B cell (primary cell): Measurements from ENCODE around the gene ITFG2. TPM values are rescaled to one million over a fixed set of nuclear protein-coding genes. Genes with fewer than 3 reads are reported as not detected.

Experiments
- ATAC-seq: fragments of 200-7000 bp; cut with Tn5 transposase; one replicate; pipeline ENCODE4 v1.10.0; 2021; ENCODE audit warnings: low read depth, mild to moderate bottlenecking, moderate number of reproducible peaks, moderate library complexity
- CTCF ChIA-PET: fragments of 350-600 bp; sonication (Branson Sonifier 250); formaldehyde crosslinking; loops from one replicate; lab custom pipeline; 2021; ENCODE audit warnings: antibody characterized with exemption, inconsistent platforms; lab: Charles Lee
- POLR2A ChIA-PET: fragments of 350-600 bp; sonication (Branson Sonifier 250); formaldehyde crosslinking; loops from one replicate; lab custom pipeline; 2021; ENCODE audit warnings: antibody characterized with exemption; lab: Charles Lee
- DNase-seq: peaks from one replicate; pipeline ENCODE4 v3.0.0; 2013
- H2AFZ ChIP-seq: 2 replicates; pipeline ENCODE4 v1.6.1; 2012; ENCODE audit warnings: mild to moderate bottlenecking, low read depth, low read length; ENCODE audit not compliant: insufficient read depth, poor library complexity, severe bottlenecking
- H3K27ac ChIP-seq, 2 donors: 1 replicate in 1 of 2; 2 replicates in 1 of 2; pipeline ENCODE4 v1.5.1; 2012 to 2013; ENCODE audit warnings: low read length in 2 of 2, mild to moderate bottlenecking in 2 of 2, moderate library complexity in 1 of 2
- H3K27me3 ChIP-seq, 4 experiments: fragments of 200-600 bp in 1 of 4; sonication (generic) in 1 of 4; replicated peaks in 1 of 4; 1 replicate in 2 of 4; 2 replicates in 2 of 4; pipeline versions ENCODE4 v1.6.1 to v1.7.0; 2013 to 2016; ENCODE audit warnings: low read length in 3 of 4, mild to moderate bottlenecking in 2 of 4, mixed read lengths in 1 of 4, moderate library complexity in 1 of 4; ENCODE audit not compliant: insufficient read depth in 4 of 4, control insufficient read depth in 3 of 4; ENCODE audit errors: control extremely low read depth in 1 of 4
- H3K36me3 ChIP-seq, 2 experiments: replicated peaks in 1 of 2; 1 replicate in 1 of 2; 2 replicates in 1 of 2; pipeline versions ENCODE4 v1.6.1 to v1.7.1; 2013; ENCODE audit warnings: low read length in 1 of 2; ENCODE audit not compliant: insufficient read depth in 2 of 2, control insufficient read depth in 1 of 2; ENCODE audit errors: control extremely low read depth in 1 of 2, extremely low read depth in 1 of 2
- H3K4me1 ChIP-seq, 2 donors: fragments of 200-600 bp in 1 of 2; sonication (generic) in 1 of 2; 1 replicate in 1 of 2; 2 replicates in 1 of 2; pipeline versions ENCODE4 v1.5.1 to v1.6.1; 2013 to 2017; ENCODE audit warnings: low read length in 2 of 2; ENCODE audit not compliant: control insufficient read depth in 2 of 2, insufficient read depth in 2 of 2
- H3K4me2 ChIP-seq: replicated peaks from 2 replicates; pipeline ENCODE3; 2012; ENCODE audit warnings: mild to moderate bottlenecking, low read depth, low read length; ENCODE audit not compliant: poor library complexity, severe bottlenecking
- H3K4me3 ChIP-seq, 5 experiments: fragments of 200-600 bp in 1 of 5; sonication (generic) in 1 of 5; 1 replicate in 3 of 5; 2 replicates in 2 of 5; pipeline versions ENCODE4 v1.5.1 to v1.7.0; 2011 to 2016; ENCODE audit warnings: low read length in 4 of 5, mild to moderate bottlenecking in 4 of 5, low read depth in 2 of 5, control low read depth in 1 of 5, moderate library complexity in 1 of 5; ENCODE audit not compliant: insufficient read depth in 1 of 5; ENCODE audit errors: control extremely low read depth in 1 of 5, extremely low read depth in 1 of 5
- H3K79me2 ChIP-seq: fragments of 200-600 bp; sonication (generic); one replicate; pipeline ENCODE4 v1.6.0; 2016; ENCODE audit warnings: low read length; ENCODE audit not compliant: control insufficient read depth, insufficient read depth
- H3K9ac ChIP-seq: fragments of 200-600 bp; sonication (generic); 2 replicates; pipeline ENCODE4 v1.6.1; 2017; ENCODE audit warnings: mild to moderate bottlenecking, low read length, moderate library complexity
- H3K9me3 ChIP-seq, 3 donors: one replicate each; pipeline versions ENCODE4 v1.6.1 to v1.7.1; 2013; ENCODE audit warnings: low read length in 2 of 3; ENCODE audit not compliant: control insufficient read depth in 2 of 3, insufficient read depth in 1 of 3; ENCODE audit errors: control extremely low read depth in 1 of 3
- H4K20me1 ChIP-seq: 2 replicates; pipeline ENCODE4 v1.6.0; 2012; ENCODE audit warnings: mild to moderate bottlenecking, low read length; ENCODE audit not compliant: insufficient read depth, control insufficient read depth, poor library complexity, severe bottlenecking
- H3K27ac Mint-ChIP-seq: one replicate; pipeline ENCODE4 v1.8.0; 2021; ENCODE audit warnings: mixed read lengths
- H3K27me3 Mint-ChIP-seq: one replicate; pipeline ENCODE4 v1.8.0; 2021; ENCODE audit warnings: mixed read lengths
- H3K4me1 Mint-ChIP-seq: one replicate; pipeline ENCODE4 v1.8.0; 2021; ENCODE audit warnings: mixed read lengths
- H3K4me3 Mint-ChIP-seq: one replicate; pipeline ENCODE4 v1.8.0; 2021; ENCODE audit warnings: mixed read lengths
- H3K9me3 Mint-ChIP-seq: one replicate; pipeline ENCODE4 v1.8.0; 2022; ENCODE audit warnings: mixed read lengths; ENCODE audit not compliant: insufficient read depth
- EZH2 ChIP-seq: IDR thresholded peaks from 2 replicates; pipeline ENCODE4 v1.6.1; 2012; ENCODE audit warnings: borderline replicate concordance, low read depth, mild to moderate bottlenecking, moderate library complexity, low read length; ENCODE audit not compliant: insufficient read depth, poor library complexity, severe bottlenecking
- WGBS: methylation state at CpG from one replicate; pipeline ENCODE4 v1.1.5; 2013; ENCODE audit warnings: missing lambda C conversion rate; ENCODE audit not compliant: insufficient coverage; 5-methylcytosine and 5-hydroxymethylcytosine counted together
- intact Hi-C: fragments of 100-400 bp; cut with micrococcal nuclease; formaldehyde crosslinking; loops from one replicate; pipeline ENCODE4 v1.10.0; 2022
- polyA plus RNA-seq: library from polyadenylated mRNA; depleted of rRNA; stranded (reverse); fragments of >200 nt; gene quantifications from 2 replicates; pipeline ENCODE4 v1.2.3, GENCODE V29; 2012
- total RNA-seq, 2 donors: library from RNA; stranded (reverse); fragments of 120-200 nt in 1 of 2; gene quantifications; 1 replicate in 1 of 2; 2 replicates in 1 of 2; pipeline versions ENCODE4 v1.2.3 to v1.2.4, GENCODE V29; 2013 to 2022
- TF ChIP-seq, protein P1 (sequence below): fragments of 200-600 bp; IDR thresholded peaks from one replicate; pipeline ENCODE4 v1.8.0; 2022; ENCODE audit warnings: antibody characterized with exemption, mild to moderate bottlenecking

The ITFG2 gene
- total and polyA plus RNA-seq, 2 donors (not counting 1 experiment from before 2014, with no cell fraction given) = 88.2 to 137 TPM

DNA sequence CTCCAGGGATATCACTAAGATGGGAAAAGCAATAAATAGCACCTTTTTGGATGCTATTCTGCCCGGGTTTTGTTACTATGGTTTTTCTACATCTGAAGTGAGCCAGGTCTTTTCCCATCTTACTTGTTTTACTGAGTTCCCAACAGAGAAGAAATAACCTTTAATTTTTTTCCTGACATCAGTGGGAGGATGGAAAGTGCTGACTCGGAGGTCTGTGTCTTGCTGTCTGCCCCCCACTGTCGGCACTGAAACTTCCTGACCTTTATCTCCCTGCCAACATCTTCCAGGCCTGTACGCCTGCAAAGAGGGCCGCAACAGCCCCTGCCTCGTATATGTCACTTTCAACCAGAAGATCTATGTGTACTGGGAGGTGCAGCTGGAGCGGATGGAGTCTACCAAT is 11.0 kb downstream of the ITFG2 start:
- WGBS = 100% methylated on average over 1 of the region's 7 CpGs
- TF ChIP-seq EZH2 = no peak
- TF ChIP-seq, protein P1, sequence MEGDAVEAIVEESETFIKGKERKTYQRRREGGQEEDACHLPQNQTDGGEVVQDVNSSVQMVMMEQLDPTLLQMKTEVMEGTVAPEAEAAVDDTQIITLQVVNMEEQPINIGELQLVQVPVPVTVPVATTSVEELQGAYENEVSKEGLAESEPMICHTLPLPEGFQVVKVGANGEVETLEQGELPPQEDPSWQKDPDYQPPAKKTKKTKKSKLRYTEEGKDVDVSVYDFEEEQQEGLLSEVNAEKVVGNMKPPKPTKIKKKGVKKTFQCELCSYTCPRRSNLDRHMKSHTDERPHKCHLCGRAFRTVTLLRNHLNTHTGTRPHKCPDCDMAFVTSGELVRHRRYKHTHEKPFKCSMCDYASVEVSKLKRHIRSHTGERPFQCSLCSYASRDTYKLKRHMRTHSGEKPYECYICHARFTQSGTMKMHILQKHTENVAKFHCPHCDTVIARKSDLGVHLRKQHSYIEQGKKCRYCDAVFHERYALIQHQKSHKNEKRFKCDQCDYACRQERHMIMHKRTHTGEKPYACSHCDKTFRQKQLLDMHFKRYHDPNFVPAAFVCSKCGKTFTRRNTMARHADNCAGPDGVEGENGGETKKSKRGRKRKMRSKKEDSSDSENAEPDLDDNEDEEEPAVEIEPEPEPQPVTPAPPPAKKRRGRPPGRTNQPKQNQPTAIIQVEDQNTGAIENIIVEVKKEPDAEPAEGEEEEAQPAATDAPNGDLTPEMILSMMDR = no peak
- Histone ChIP-seq H3K9me3 (no peaks in the 10 kb centered on the region), H3K36me3 (peaks cover 0 to 91% of the 10 kb centered on the region in 2 experiments), H3K27me3 (no peaks in the 10 kb centered on the region), H3K4me1 (no peaks in the 10 kb centered on the region), H3K4me3 (no peak overlapping the region), H3K9ac (no peak overlapping the region), H3K4me2 (no peak overlapping the region), H2AFZ (no peak overlapping the region), H3K27ac (no peak overlapping the region), H3K79me2 (peaks cover 17% of the 10 kb centered on the region), H4K20me1 (no peaks in the 10 kb centered on the region)
- CTCF ChIA-PET = no interaction called here
- DNase-seq = no peak
- Mint-ChIP-seq H3K9me3 (no peaks in the 10 kb centered on the region), H3K4me1 (no peaks in the 10 kb centered on the region), H3K4me3 (no peak overlapping the region), H3K27me3 (no peaks in the 10 kb centered on the region), H3K27ac (no peak overlapping the region)
- ATAC-seq = no peak
- POLR2A ChIA-PET = no interaction called here
- intact Hi-C loops = no loop called here

DNA sequence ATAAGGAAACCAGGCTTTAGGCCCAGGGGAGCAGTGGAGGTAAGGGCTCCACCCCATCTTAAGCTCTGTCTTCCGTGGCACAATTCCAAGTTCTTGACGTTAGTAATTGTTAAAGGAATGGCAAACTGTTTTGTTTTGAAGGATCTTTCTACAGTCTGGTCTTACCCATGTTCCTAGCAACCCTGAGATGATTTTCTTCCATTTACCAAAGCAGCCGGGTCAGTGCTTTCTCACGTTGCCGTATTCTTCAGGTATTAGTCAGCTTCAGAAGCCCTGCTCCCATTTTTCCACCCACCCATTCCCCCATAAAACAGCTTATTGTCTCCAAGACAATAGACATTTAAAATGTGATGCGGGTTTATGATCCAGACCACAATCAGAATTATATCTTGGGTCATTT is 12.1 kb downstream of the ITFG2 start:
- no peak for DNase-seq
- no peaks in the 10 kb centered on the region for H3K27me3 Mint-ChIP-seq
- H3K27ac Mint-ChIP-seq = no peak overlapping the region
- H3K27ac ChIP-seq = no peak overlapping the region
- H3K9me3 Mint-ChIP-seq = no peaks in the 10 kb centered on the region
- no peak for ATAC-seq
- CTCF ChIA-PET = no interaction called here
- H3K4me3 ChIP-seq = no peak overlapping the region
- no peak overlapping the region for H3K4me2 ChIP-seq
- no peaks in the 10 kb centered on the region for H3K9me3 ChIP-seq
- no peaks in the 10 kb centered on the region for H3K4me1 ChIP-seq
- POLR2A ChIA-PET = no interaction called here
- intact Hi-C loops = no loop called here
- 90% methylated on average over 2 of the region's 6 CpGs for WGBS
- TF ChIP-seq, protein P1 = no peak
- no peak for TF ChIP-seq EZH2
- H4K20me1 ChIP-seq = no peaks in the 10 kb centered on the region
- no peak overlapping the region for H3K4me3 Mint-ChIP-seq
- H3K79me2 ChIP-seq = peaks cover 8% of the 10 kb centered on the region
- no peak overlapping the region for H3K9ac ChIP-seq
- no peaks in the 10 kb centered on the region for H3K4me1 Mint-ChIP-seq
- peaks cover 0 to 86% of the 10 kb centered on the region in 2 experiments for H3K36me3 ChIP-seq
- H3K27me3 ChIP-seq = no peaks in the 10 kb centered on the region
- no peak overlapping the region for H2AFZ ChIP-seq
